Right cardiac atrium (tissue), 5 donors: ENCODE data around the gene UXS1. TPM values are rescaled to one million over a fixed set of nuclear protein-coding genes. Genes with fewer than 3 reads are reported as not detected.
"Not testable (repeated sequence)": the region's sequence is repeated elsewhere in the genome, so short reads cannot be mapped to it uniquely, and the experiment has no call there.

ENCODE experiments used
- ATAC-seq, 2 donors: fragments of 200-7000 bp; cut with Tn5 transposase; one replicate each; pipeline versions ENCODE4 v1.8.0 to v1.9.1; 2020; ENCODE audit warnings: moderate library complexity in 2 of 2, mild to moderate bottlenecking in 1 of 2
- DNase-seq, 3 donors: peaks; one replicate each; pipeline ENCODE4 v3.0.0-alpha.2; 2020
- H3K27ac ChIP-seq: one replicate; pipeline ENCODE4 v1.5.1; 2013; ENCODE audit warnings: mild to moderate bottlenecking, low read length, control low read depth, moderate library complexity
- H3K27me3 ChIP-seq: one replicate; pipeline ENCODE4 v1.6.1; 2013; ENCODE audit not compliant: control insufficient read depth, insufficient read depth
- H3K4me1 ChIP-seq: one replicate; pipeline ENCODE4 v1.6.1; 2013; ENCODE audit warnings: low read length; ENCODE audit not compliant: control insufficient read depth, insufficient read depth
- H3K4me3 ChIP-seq: one replicate; pipeline ENCODE4 v1.5.1; 2013; ENCODE audit warnings: low read length, control low read depth
- H3K9me3 ChIP-seq: one replicate; pipeline ENCODE4 v1.6.1; 2013; ENCODE audit warnings: low read length; ENCODE audit not compliant: control insufficient read depth
- WGBS: extraction: QIAGEN DNeasy Blood & Tissue Kit; methylation state at CpG from one replicate; pipeline ENCODE4 v1.1.7; 2013; 5-methylcytosine and 5-hydroxymethylcytosine counted together
- intact Hi-C, 4 donors: fragments of 100-400 bp; cut with DNase I; formaldehyde crosslinking; loops; one replicate each; pipeline versions ENCODE4 v1.11.0 to v1.14.0; 2022 to 2023
- polyA plus RNA-seq: library from polyadenylated mRNA; stranded (reverse); fragments of 200-250 nt; gene quantifications from one replicate; pipeline ENCODE4 v1.2.3, GENCODE V29; 2013
- total RNA-seq, 4 donors: library from RNA; stranded (reverse); fragmentation: NEBNext Ultra II Directional; extraction: Animal tissue kit (Norgen Biotek cat#: 25700); gene quantifications; one replicate each; pipeline ENCODE4 v1.2.1, GENCODE V29; 2021
- donor health status: healthy with polysubstance abuse.
- donor health status: DM: no; HTN: yes; CAD: no.
- donor health status: DM: no; HTN: no; CAD: no.
- donor health status: DM: no; HTN: yes; CAD: no; lungs with severe emphysema.
- donor health status: DM: yes; HTN: yes; CAD: no.

Gene UXS1
- total and polyA plus RNA-seq, 5 donors, result 25.7 to 35.4 (median 27.3) TPM

DNA sequence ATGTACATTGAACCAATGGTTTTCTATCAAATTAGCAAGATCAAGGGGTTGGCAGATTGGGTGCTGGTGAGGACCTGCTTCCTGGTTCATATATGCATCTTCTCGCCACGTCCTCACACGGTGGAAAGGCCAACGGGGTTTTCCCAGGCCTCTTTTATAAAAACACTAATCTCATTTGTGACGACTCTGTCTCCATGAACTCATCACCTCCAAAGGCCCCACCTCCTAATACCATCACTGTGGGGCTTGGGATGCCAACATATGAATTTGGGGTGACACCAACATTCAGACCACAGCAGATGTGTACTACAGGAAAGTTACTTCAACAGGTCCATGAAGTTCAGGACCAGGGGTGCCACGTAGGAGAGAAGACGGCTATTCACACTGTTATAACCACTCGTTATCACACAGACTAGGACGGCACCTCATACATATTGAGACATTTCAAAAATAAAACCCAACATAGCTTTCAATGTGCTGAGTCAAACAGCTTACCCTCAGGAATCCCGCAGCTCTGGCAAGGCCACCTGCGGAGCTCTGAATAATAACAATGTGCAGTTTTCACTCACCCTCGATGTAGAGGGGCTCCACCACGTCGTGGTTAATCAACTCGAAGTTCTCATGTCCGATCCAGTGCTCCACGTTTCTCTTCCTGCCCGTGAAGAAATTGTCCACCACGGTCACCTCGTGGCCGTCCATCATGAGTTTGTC, 49.3 kb downstream of the UXS1 start:
- H3K27ac ChIP-seq, result no peak overlapping the region
- peaks cover 3% of the 10 kb centered on the region for H3K4me1 ChIP-seq
- no peaks in the 10 kb centered on the region for H3K27me3 ChIP-seq
- intact Hi-C loops, result no loop called here
- H3K9me3 ChIP-seq, result no peaks in the 10 kb centered on the region
- ATAC-seq (no peak), DNase-seq (no peak)
- no peak overlapping the region for H3K4me3 ChIP-seq
- 87% methylated on average over 21 of the region's 21 CpGs for WGBS

DNA sequence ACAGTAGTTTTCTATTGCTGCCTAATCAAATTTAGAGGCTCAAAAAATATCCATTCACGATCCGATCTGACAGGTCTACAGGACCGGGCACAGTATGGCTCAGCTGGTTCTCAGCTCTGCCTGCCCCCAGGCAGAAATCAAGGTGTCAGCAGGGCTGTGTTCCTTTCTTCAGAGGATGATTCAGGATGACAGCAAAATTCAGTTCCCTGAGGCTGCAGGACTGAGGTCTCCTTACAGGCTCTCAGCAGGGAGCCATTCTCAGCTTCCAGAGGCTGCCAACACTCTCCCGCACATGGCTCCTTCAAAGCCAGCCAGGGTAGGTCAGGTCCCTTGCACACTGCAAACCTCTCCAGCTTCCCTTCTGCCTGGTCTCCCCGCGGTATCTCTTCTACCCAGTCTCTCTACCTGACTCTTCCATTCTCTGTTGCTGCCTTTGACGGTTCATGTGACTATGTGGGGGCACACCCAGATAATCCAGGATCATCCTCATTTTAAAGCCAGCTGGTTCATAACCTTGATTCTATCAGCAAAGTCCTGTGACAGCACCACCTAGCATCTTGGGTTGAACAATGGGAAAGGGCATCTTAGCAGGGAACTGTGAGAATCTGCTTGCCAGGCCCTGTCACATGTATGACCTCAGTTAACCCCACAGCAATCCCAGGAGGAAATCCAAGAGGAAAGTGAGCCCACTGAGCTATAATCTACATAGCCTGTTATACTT, 50.4 kb downstream of the UXS1 start:
- WGBS, result 97% methylated on average over 7 of the region's 7 CpGs

DNA sequence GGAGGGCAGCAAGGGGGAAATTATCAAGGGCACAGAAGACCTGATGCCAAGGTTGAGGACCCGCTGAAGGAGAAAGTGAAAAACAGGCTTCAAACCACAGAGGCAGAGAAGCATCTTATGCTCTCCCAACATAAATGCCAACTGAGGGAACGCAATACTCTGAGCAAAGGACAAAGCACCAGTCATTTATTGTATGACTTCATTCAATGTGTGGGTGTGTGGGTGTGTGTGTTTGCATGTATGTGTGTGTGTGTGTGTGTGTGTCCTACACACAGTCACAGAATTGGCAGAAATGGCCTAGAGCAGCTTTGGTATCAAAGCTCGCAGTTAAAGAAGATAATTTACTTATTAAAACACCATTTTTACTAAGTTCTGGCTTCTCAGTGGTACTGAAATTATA, 51.4 kb downstream of the UXS1 start:
- Histone ChIP-seq H3K9me3 (no peaks in the 10 kb centered on the region), H3K4me3 (no peak overlapping the region), H3K27ac (no peak overlapping the region), H3K4me1 (peaks cover 6% of the 10 kb centered on the region), H3K27me3 (no peaks in the 10 kb centered on the region)
- ATAC-seq (no peak), DNase-seq (no peak)
- 79% methylated on average over 3 of the region's 3 CpGs for WGBS
- intact Hi-C loops, result no loop called here

More for the DNA sequence above, 50.4 kb downstream of the UXS1 start:
- no peak overlapping the region for H3K27ac ChIP-seq
- H3K4me3 ChIP-seq, result no peak overlapping the region
- no peaks in the 10 kb centered on the region for H3K27me3 ChIP-seq
- peaks cover 3% of the 10 kb centered on the region for H3K4me1 ChIP-seq
- DNase-seq, result no peak
- no peaks in the 10 kb centered on the region for H3K9me3 ChIP-seq
- intact Hi-C loops, result no loop called here
- no peak for ATAC-seq

DNA sequence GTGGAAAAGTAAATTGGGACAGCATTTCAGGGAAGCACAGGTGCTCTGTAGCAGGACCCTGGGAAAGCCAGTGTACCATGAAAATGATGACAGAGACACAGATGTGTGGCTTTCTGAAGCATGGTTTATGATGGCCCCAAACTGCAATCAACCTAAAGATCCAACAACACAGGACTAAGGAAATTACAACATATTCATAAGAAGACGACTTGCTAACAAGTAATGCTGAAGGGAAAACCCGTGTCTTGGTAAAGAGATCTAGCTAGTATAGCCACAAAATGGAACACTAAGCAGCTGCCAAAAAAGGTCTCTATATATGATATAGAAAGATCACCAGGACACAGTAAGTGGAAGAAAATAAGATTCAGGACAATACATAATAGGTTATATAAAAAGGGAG, 53.2 kb downstream of the UXS1 start:
- no peak for DNase-seq
- WGBS, result 69% methylated on average over 2 of the region's 2 CpGs
- H3K4me3 ChIP-seq, result no peak overlapping the region
- intact Hi-C loops, result no loop called here
- H3K27ac ChIP-seq, result no peak overlapping the region
- peaks cover 6% of the 10 kb centered on the region for H3K4me1 ChIP-seq
- no peaks in the 10 kb centered on the region for H3K9me3 ChIP-seq
- no peak for ATAC-seq
- H3K27me3 ChIP-seq, result no peaks in the 10 kb centered on the region

DNA sequence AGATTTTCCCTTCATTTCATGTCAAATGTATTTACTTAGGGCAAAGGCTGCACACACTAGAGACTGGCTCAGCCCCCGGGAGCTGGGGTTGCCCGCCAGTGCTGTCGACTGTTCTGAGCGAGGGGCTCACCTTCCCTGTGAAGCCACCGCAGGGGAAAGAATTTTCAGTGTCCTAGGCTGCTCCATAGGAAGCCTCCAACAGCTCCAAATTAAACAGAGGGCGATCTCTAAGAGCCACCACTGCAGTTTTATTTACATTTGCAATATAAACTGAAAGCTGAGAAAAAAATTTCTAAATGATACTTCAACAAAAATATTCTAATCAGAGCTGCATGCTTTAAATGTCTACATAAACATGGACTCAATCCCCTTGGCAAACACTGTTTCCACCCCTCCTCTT, 54.0 kb downstream of the UXS1 start:
- no peak for ATAC-seq
- no peak overlapping the region for H3K4me3 ChIP-seq
- H3K4me1 ChIP-seq, result peaks cover 6% of the 10 kb centered on the region
- H3K27me3 ChIP-seq, result no peaks in the 10 kb centered on the region
- no peak overlapping the region for H3K27ac ChIP-seq
- intact Hi-C loops, result no loop called here
- H3K9me3 ChIP-seq, result no peaks in the 10 kb centered on the region
- 92% methylated on average over 6 of the region's 6 CpGs for WGBS
- no peak for DNase-seq

DNA sequence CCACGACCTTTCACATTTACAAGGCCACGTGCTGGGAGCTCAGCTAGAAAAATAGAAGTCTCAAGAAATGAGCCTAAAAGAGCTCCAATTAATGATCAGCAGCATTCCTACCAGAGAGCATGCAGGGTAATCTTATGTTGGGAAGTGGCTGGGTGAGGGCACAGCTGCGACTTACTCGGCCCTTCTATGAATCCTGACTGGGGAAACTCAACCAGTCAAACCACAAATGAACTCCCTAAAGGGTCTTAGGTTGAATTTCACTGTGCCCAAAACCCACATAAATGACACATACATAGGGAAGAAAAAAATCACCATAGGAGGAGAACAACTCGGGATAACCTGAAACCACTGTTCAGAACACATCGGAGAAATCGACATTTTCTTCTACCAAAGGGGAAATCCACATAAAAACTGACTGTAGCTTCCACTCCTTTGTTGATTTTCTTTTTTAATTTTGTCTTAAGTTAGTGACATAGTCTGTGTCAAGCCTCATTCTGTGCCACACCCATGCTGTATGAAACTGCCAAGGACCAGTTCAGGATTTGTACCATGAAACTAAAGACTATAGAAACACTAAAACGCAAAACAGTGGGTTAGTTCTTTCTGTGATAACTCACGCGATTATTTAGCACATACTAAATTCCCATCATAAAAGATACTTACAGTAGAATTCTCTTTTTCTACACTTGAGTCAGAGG, 54.7 kb downstream of the UXS1 start:
- no peak for DNase-seq
- no peak for ATAC-seq
- H3K27me3 ChIP-seq, result no peaks in the 10 kb centered on the region
- intact Hi-C loops, result no loop called here
- no peak overlapping the region for H3K4me3 ChIP-seq
- 84% methylated on average over 10 of the region's 10 CpGs for WGBS
- no peaks in the 10 kb centered on the region for H3K9me3 ChIP-seq
- H3K4me1 ChIP-seq, result peaks cover 6% of the 10 kb centered on the region
- H3K27ac ChIP-seq, result peak overlapping the region; percentile 57

DNA sequence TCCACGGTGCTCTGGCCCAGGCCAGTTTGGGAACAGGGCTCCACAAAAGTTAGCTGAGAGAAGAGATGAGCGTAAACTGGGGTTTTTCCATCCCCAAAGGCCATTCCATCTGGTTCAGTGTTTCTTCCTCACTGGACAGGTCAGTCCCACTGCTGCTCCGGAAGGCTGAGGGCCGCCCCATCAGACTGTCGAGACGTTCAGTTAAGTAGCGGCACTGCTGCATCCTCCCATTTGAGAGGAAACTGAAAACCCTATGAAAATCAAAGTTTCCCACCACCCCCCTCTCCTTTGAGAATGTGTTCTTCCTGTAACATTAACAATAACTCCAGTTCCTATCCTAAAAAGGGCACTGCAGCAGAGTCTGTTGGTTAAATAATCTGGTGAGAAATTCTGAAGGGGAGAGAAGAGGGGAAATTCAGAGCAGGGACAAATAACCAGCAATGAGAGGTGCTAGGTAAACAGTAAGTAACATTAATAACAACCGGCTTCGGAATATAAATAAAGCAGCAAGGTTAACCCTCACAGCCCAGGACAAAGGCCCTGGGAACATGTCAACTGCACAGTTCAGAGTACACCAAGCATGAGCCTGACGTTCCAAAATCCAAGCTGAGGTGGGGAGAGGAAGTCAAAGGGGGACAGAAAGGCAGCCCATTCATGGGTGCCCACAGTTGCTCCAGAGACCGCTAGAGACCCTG, 55.4 kb downstream of the UXS1 start:
- no peaks in the 10 kb centered on the region for H3K9me3 ChIP-seq
- H3K27me3 ChIP-seq, result no peaks in the 10 kb centered on the region
- ATAC-seq (peak; percentile 22 to 55), DNase-seq (no peak)
- WGBS, result 56% methylated on average over 11 of the region's 11 CpGs
- peak overlapping the region; percentile 57 for H3K27ac ChIP-seq
- peaks cover 3% of the 10 kb centered on the region for H3K4me1 ChIP-seq
- intact Hi-C loops, result no loop called here
- H3K4me3 ChIP-seq, result no peak overlapping the region

DNA sequence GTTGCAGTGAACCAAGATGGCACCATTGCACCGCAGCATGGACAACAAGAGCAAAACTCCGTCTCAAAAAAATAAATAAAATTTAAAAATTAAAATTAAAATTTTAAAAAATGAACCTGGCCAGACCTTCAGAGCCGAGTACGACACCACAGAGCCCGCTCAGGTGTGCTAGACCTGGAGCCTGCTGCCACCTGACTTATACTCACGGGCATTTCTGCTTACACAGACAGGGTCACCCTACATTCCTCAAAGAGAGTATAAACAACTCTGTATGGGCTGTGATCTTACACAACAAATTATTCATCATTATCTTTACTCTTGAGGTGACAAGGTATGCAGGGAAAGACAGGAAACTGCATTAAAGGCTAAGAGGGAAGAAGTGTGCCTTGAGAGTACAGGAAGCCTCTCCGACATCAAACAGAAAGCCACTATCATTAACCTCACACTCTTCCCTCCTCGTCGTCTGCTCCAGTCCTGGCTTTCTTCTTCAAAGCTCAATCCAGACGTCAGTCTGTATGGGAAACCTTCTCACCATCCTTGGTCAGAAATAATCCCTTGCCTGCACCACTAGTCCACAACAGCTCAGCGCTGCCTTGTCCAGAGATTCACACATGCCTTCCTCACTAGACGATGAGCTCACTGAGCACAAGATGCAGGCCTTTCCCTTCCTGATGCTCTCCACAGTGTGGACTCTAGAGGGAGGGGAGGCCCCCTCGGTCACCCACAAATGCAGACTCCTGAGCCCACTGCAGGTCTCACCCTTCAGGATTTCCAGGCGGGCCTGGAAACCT, 56.2 kb downstream of the UXS1 start:
- peak; percentile 16 to 29 for ATAC-seq
- 80% methylated on average over 14 of the region's 14 CpGs for WGBS
- H3K27me3 ChIP-seq, result no peaks in the 10 kb centered on the region
- intact Hi-C loops, result no loop called here
- H3K27ac ChIP-seq, result no peak overlapping the region
- H3K4me3 ChIP-seq, result no peak overlapping the region
- DNase-seq, result no peak
- no peaks in the 10 kb centered on the region for H3K9me3 ChIP-seq
- peaks cover 3% of the 10 kb centered on the region for H3K4me1 ChIP-seq

DNA sequence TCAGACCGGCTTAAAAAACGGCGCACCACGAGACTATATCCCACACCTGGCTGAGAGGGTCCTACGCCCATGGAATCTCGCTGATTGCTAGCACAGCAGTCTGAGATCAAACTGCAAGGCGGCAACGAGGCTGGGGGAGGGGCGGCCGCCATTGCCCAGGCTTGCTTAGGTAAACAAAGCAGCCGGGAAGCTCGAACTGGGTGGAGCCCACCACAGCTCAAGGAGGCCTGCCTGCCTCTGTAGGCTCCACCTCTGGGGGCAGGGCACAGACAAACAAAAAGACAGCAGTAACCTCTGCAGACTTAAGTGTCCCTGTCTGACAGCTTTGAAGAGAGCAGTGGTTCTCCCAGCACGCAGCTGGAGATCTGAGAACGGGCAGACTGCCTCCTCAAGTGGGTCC, 62.9 kb downstream of the UXS1 start:
- intact Hi-C loops, H3K4me3 ChIP-seq, H3K4me1 ChIP-seq, DNase-seq, H3K9me3 ChIP-seq, H3K27ac ChIP-seq, ATAC-seq, H3K27me3 ChIP-seq: not testable (repeated sequence)
- WGBS, result 66% methylated on average over 10 of the region's 14 CpGs

DNA sequence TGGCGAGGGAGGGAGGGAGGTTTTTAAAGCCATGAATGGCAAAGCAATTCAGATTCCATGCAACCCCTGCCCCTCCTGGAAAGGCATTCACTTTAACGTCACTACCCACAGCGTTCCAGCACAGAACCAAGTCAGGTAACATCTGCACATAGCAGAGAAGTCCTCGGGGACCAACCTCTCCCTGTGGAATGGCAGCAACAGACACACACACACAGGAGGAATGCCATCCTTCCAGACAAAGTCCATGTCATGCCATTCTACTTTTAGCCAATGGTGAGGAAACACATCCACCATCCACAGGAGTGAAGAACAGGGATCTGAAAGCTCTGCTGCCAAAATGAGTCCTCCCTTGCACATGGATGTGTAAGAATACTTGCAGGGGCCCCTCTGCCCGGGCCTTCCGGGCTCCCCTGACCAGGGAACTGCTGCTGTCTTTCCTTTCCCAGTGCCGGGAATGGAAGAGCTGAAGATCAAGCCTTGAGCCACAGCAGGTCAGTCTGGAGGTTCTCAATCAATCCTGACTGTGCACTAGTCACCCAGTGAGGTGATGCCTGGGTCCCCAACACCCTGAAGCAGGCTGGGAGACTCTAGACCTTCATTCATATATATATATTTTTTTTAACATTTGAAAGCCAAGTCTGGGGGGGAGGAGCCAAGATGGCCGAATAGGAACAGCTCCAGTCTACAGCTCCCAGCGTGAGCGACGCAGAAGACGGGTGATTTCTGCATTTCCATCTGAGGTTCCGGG, 63.7 kb downstream of the UXS1 start:
- H3K4me1 ChIP-seq, result no peaks in the 10 kb centered on the region
- H3K27me3 ChIP-seq, result no peaks in the 10 kb centered on the region
- intact Hi-C loops, result no loop called here
- peak overlapping the region; percentile 15 for H3K4me3 ChIP-seq
- no peak overlapping the region for H3K27ac ChIP-seq
- DNase-seq (no peak), ATAC-seq (no peak)
- WGBS, result 82% methylated on average over 13 of the region's 13 CpGs
- no peaks in the 10 kb centered on the region for H3K9me3 ChIP-seq
